PFSK-1 (cell line): ENCODE results near the gene GPR61.

Experiments
- POLR2AphosphoS5 ChIP-seq: IDR thresholded peaks from 2 replicates; pipeline ENCODE4 v1.6.1; 2012; ENCODE audit warnings: low read depth, mild to moderate bottlenecking, control low read depth, low read length, moderate library complexity
- TAF1 ChIP-seq: IDR thresholded peaks from 2 replicates; pipeline ENCODE4 v1.6.1; 2012; ENCODE audit warnings: low read length, control low read depth, borderline replicate concordance; ENCODE audit not compliant: insufficient read depth
- TF ChIP-seq, protein P1 (sequence below), 2 experiments: IDR thresholded peaks; 2 replicates each; pipeline versions ENCODE4 v1.6.1 to v1.8.0; 2011 to 2012; ENCODE audit warnings: low read depth in 2 of 2, low read length in 2 of 2, control low read depth in 1 of 2, inconsistent platforms in 1 of 2, mild to moderate bottlenecking in 1 of 2, moderate library complexity in 1 of 2; ENCODE audit not compliant: insufficient read depth in 1 of 2

DNA sequence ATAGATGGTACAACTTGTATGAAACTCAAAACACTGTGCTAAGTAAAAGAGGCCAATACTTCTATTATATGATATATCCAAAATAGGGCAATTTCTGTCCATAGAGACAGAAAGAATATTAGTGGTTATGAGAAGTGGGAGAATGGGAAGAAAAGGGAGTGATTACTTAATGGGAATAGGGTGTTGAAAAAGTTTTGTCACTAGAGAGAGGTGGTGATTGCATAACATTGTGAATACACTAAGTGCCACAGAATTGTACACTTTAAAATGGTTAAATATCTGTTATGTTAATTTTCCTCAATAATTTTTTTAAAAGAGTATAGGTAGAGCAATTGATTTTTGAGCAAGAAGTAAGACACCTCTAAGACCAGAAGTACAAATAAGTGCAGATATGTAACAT, 50.0 kb downstream of the GPR61 start:
- TF ChIP-seq, protein P1, sequence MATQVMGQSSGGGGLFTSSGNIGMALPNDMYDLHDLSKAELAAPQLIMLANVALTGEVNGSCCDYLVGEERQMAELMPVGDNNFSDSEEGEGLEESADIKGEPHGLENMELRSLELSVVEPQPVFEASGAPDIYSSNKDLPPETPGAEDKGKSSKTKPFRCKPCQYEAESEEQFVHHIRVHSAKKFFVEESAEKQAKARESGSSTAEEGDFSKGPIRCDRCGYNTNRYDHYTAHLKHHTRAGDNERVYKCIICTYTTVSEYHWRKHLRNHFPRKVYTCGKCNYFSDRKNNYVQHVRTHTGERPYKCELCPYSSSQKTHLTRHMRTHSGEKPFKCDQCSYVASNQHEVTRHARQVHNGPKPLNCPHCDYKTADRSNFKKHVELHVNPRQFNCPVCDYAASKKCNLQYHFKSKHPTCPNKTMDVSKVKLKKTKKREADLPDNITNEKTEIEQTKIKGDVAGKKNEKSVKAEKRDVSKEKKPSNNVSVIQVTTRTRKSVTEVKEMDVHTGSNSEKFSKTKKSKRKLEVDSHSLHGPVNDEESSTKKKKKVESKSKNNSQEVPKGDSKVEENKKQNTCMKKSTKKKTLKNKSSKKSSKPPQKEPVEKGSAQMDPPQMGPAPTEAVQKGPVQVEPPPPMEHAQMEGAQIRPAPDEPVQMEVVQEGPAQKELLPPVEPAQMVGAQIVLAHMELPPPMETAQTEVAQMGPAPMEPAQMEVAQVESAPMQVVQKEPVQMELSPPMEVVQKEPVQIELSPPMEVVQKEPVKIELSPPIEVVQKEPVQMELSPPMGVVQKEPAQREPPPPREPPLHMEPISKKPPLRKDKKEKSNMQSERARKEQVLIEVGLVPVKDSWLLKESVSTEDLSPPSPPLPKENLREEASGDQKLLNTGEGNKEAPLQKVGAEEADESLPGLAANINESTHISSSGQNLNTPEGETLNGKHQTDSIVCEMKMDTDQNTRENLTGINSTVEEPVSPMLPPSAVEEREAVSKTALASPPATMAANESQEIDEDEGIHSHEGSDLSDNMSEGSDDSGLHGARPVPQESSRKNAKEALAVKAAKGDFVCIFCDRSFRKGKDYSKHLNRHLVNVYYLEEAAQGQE (IDR thresholded peaks at IDR 0.05; ENCODE audit: insufficient read depth in 1 of 2, low read depth in 2 of 2, low read length in 2 of 2) = no peak
- no peak for TF ChIP-seq POLR2AphosphoS5
- no peak for TF ChIP-seq TAF1
